Nephron (organoid): Measurements from ENCODE around the gene HOXB6.

Experiments
- H3K27ac Mint-ChIP-seq, 3 experiments: 2 replicates each; pipeline ENCODE4 v1.8.0; 2020; ENCODE audit warnings: mixed read lengths in 3 of 3, mild to moderate bottlenecking in 2 of 3, moderate library complexity in 1 of 3
- H3K27me3 Mint-ChIP-seq: 2 replicates; pipeline ENCODE4 v1.8.0; 2021; ENCODE audit warnings: low read depth, mild to moderate bottlenecking, moderate library complexity, mixed read lengths
- H3K36me3 Mint-ChIP-seq: 2 replicates; pipeline ENCODE4 v1.8.0; 2020; ENCODE audit warnings: low read depth, mixed read lengths
- H3K4me1 Mint-ChIP-seq: 2 replicates; pipeline ENCODE4 v1.8.0; 2020; ENCODE audit warnings: mixed read lengths
- H3K4me3 Mint-ChIP-seq, 3 experiments: 2 replicates each; pipeline ENCODE4 v1.8.0; 2020; ENCODE audit warnings: mild to moderate bottlenecking in 3 of 3, mixed read lengths in 3 of 3, moderate library complexity in 2 of 3
- H3K9me3 Mint-ChIP-seq: 2 replicates; pipeline ENCODE4 v1.8.0; 2020; ENCODE audit warnings: mixed read lengths
- TF ChIP-seq, protein P1 (sequence below), 3 experiments: fragments of 200-600 bp; sonication (generic); IDR thresholded peaks; one replicate each; pipeline ENCODE4 v1.5.0; 2021; ENCODE audit warnings: antibody characterized with exemption in 3 of 3; ENCODE audit not compliant: unreplicated experiment in 3 of 3

HOXB6 gene

GRCh38 chr17:48620461-48621139, 15.8 kb upstream of the HOXB6 start:
- Mint-ChIP-seq H3K36me3 (no peaks in the 10 kb centered on the region), H3K4me1 (peaks cover 48% of the 10 kb centered on the region), H3K27me3 (peaks cover 100% of the 10 kb centered on the region), H3K9me3 (no peaks in the 10 kb centered on the region), H3K27ac (peak overlapping the region; percentile 68 to 98 (median 73)), H3K4me3 (peak overlapping the region; percentile 80 to 98 (median 85))
- TF ChIP-seq, protein P1, sequence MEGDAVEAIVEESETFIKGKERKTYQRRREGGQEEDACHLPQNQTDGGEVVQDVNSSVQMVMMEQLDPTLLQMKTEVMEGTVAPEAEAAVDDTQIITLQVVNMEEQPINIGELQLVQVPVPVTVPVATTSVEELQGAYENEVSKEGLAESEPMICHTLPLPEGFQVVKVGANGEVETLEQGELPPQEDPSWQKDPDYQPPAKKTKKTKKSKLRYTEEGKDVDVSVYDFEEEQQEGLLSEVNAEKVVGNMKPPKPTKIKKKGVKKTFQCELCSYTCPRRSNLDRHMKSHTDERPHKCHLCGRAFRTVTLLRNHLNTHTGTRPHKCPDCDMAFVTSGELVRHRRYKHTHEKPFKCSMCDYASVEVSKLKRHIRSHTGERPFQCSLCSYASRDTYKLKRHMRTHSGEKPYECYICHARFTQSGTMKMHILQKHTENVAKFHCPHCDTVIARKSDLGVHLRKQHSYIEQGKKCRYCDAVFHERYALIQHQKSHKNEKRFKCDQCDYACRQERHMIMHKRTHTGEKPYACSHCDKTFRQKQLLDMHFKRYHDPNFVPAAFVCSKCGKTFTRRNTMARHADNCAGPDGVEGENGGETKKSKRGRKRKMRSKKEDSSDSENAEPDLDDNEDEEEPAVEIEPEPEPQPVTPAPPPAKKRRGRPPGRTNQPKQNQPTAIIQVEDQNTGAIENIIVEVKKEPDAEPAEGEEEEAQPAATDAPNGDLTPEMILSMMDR (IDR thresholded peaks at IDR 0.05; ENCODE audit: unreplicated experiment in 3 of 3) = no peak

DNA sequence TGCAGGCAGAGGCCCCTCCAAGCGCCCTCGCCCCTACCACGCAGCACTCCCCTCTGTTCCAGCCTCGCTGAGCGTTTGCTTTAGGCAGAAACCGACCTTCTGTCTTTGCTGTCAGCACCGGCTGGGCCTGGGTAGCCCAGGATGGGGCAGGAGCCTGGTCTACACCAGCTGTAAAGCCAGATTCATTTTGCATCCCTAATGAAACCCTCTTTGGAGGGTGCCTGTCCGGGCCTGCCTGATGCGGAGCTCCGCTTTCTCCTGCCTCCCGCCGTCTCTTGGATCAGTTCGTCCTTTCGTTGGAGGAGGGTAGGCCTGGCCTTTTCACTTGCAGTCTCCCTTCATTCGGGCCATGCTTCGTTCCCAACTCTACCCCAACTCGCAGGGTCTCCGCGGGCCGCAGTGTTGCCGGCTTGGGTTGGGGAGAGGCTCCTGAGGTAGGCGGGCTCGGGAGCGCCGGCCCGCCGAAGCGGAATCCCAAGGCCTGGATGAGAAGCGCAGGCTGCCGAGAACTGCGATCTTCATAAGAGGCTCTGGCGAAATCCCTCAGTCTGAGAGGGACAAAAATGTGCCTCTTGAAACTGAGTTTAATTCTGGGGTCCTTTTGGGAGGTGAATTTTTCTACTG, 15.2 kb upstream of the HOXB6 start:
- Mint-ChIP-seq H3K4me3 (peak overlapping the region; percentile 80 to 98 (median 85)), H3K27me3 (peaks cover 100% of the 10 kb centered on the region), H3K9me3 (no peaks in the 10 kb centered on the region), H3K4me1 (peaks cover 52% of the 10 kb centered on the region), H3K27ac (peak overlapping the region; percentile 37 to 98 (median 73)), H3K36me3 (no peaks in the 10 kb centered on the region)
- TF ChIP-seq, protein P1 (IDR thresholded peaks at IDR 0.05; ENCODE audit: unreplicated experiment in 3 of 3) = no peak

DNA sequence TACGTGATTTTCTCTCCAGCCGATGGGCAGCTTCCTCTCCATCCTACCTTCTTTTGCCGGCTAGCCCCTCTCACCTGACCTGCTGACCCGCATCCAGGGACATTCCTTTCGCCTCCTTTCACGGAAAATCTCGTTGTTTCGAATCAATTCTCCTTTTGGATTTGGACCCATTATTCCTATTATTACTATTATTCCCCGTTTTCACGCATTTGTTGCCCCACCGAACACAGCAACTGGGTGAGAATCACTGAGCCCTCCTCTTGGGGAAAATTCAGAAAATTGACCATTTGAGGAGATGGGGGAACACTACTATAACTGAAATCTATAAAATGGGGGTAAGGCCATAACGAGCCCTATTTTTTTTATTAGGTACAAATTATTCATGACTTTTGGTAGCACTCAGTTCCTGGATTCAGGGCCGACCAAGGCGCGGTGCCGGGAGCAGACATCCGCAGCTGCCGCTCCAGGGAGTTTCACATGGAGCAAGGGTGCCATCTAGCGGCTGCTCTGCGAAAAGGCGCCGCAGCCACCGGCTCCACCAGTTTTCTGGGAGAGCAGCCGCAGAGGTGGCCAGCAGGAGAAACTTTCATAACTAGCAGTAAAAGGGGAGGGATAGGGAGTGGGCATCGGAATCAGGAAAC, 13.6 kb upstream of the HOXB6 start:
- Mint-ChIP-seq H3K4me1 (peaks cover 54% of the 10 kb centered on the region), H3K9me3 (no peaks in the 10 kb centered on the region), H3K27ac (peak overlapping the region; percentile 70 to 98 (median 73)), H3K4me3 (peak overlapping the region; percentile 80 to 98 (median 80)), H3K36me3 (no peaks in the 10 kb centered on the region), H3K27me3 (peaks cover 100% of the 10 kb centered on the region)
- TF ChIP-seq, protein P1 (IDR thresholded peaks at IDR 0.05; ENCODE audit: unreplicated experiment in 3 of 3) = peak; percentile 95 to 98 (median 97)

- H3K4me1 Mint-ChIP-seq = peaks cover 54% of the 10 kb centered on the region
- TF ChIP-seq, protein P1 (IDR thresholded peaks at IDR 0.05; ENCODE audit: unreplicated experiment in 3 of 3) = no peak
- H3K9me3 Mint-ChIP-seq = no peaks in the 10 kb centered on the region
- peaks cover 99% of the 10 kb centered on the region for H3K27me3 Mint-ChIP-seq
- peak overlapping the region; percentile 73 to 98 (median 78) for H3K27ac Mint-ChIP-seq
- peaks cover 4% of the 10 kb centered on the region for H3K36me3 Mint-ChIP-seq
- H3K4me3 Mint-ChIP-seq = peak overlapping the region; percentile 80 to 98 (median 80)
Measured at GRCh38 chr17:48617471-48618255, 12.9 kb upstream of the HOXB6 start.

- Mint-ChIP-seq H3K4me3 (peak overlapping the region; percentile 66 to 98 (median 80)), H3K36me3 (peaks cover 8% of the 10 kb centered on the region), H3K9me3 (no peaks in the 10 kb centered on the region), H3K27me3 (peaks cover 96% of the 10 kb centered on the region), H3K27ac (peak overlapping the region in 2 of 3 experiments; percentile 78 to 98), H3K4me1 (peaks cover 54% of the 10 kb centered on the region)
- TF ChIP-seq, protein P1 (IDR thresholded peaks at IDR 0.05; ENCODE audit: unreplicated experiment in 3 of 3) = no peak
Measured at GRCh38 chr17:48616717-48617470, 12.1 kb upstream of the HOXB6 start.
